Kasumi-1 (cell line): ENCODE measurements around the gene GRIA3.
"Not testable (repeated sequence)": the region's sequence is repeated elsewhere in the genome, so short reads cannot be mapped to it uniquely, and the experiment has no call there.

Experiments used
- DNase-seq, 2 experiments: peaks; one replicate each; lab custom pipeline; 2025; lab: John Stamatoyannopoulos, UW

Gene GRIA3

GRCh38 chrX:123464709-123465108, 280.6 kb downstream of the GRIA3 start:
- DNase-seq, result no peak

- no peak for DNase-seq
Measured at GRCh38 chrX:123468481-123468880, 284.4 kb downstream of the GRIA3 start.

GRCh38 chrX:123475068-123475724, 291.1 kb downstream of the GRIA3 start:
- no peak for DNase-seq

GRCh38 chrX:123476611-123477219, 292.6 kb downstream of the GRIA3 start:
- DNase-seq, result no peak

- no peak for DNase-seq
Measured at GRCh38 chrX:123477673-123478072, 293.6 kb downstream of the GRIA3 start.

- no peak for DNase-seq
Measured at GRCh38 chrX:123481913-123482851, 298.1 kb downstream of the GRIA3 start.

- no peak for DNase-seq
Measured at GRCh38 chrX:123486297-123486696, 302.2 kb downstream of the GRIA3 start.

GRCh38 chrX:123487236-123487635, 303.2 kb downstream of the GRIA3 start:
- DNase-seq, result no peak

GRCh38 chrX:123487669-123488068, 303.6 kb downstream of the GRIA3 start:
- no peak for DNase-seq

- no peak for DNase-seq
Measured at GRCh38 chrX:123489011-123489410, 304.9 kb downstream of the GRIA3 start.

- peak; percentile 10 to 15 for DNase-seq
Measured at GRCh38 chrX:123493857-123494256, 309.8 kb downstream of the GRIA3 start.

GRCh38 chrX:123499787-123500186, 315.7 kb downstream of the GRIA3 start:
- no peak for DNase-seq

GRCh38 chrX:123504047-123504446, 320.0 kb downstream of the GRIA3 start:
- no peak for DNase-seq

- no peak for DNase-seq
Measured at GRCh38 chrX:123504630-123505270, 320.7 kb downstream of the GRIA3 start.

GRCh38 chrX:123513585-123514278, 329.7 kb downstream of the GRIA3 start:
- DNase-seq, result no peak

- DNase-seq, result not testable (repeated sequence)
Measured at GRCh38 chrX:123514279-123514640, 330.2 kb downstream of the GRIA3 start.

GRCh38 chrX:123518791-123519190, 334.7 kb downstream of the GRIA3 start:
- DNase-seq, result no peak

GRCh38 chrX:123525123-123525725, 341.1 kb downstream of the GRIA3 start:
- DNase-seq, result no peak

- not testable (repeated sequence) for DNase-seq
Measured at GRCh38 chrX:123530726-123531125, 346.6 kb downstream of the GRIA3 start.
